H1 (cell line): ENCODE results near the gene CYB5B. TPM values are rescaled to one million over a fixed set of nuclear protein-coding genes. Genes with fewer than 3 reads are reported as not detected.

Experiments used
- EP300 ChIP-seq, 2 experiments: IDR thresholded peaks; 1 replicate in 1 of 2; 2 replicates in 1 of 2; pipeline ENCODE4 v1.6.1; 2011 to 2012; ENCODE audit warnings: low read depth in 2 of 2, low read length in 2 of 2, mild to moderate bottlenecking in 2 of 2, borderline replicate concordance in 1 of 2, inconsistent platforms in 1 of 2, moderate library complexity in 1 of 2
- polyA plus RNA-seq, 7 experiments: library from polyadenylated mRNA; depleted of rRNA in 3 of 7; stranded (reverse) in 5 of 7; unstranded in 2 of 7; fragments of >200 nt in 5 of 7; fragments of 200-250 nt in 2 of 7; gene quantifications; 1 replicate in 5 of 7; 2 replicates in 1 of 7; 4 replicates in 1 of 7; pipeline versions ENCODE4 v1.2.1 to v1.2.3, GENCODE V29; 2011 to 2013; ENCODE audit warnings: missing spikeins in 2 of 7, mixed read lengths in 2 of 7
- total RNA-seq: library from RNA; stranded (reverse); fragmentation: NEBNext Ultra II Directional; extraction: Animal tissue kit (Norgen Biotek cat#: 25700); gene quantifications from 2 replicates; pipeline ENCODE4 v1.2.1, GENCODE V29; 2021

The CYB5B gene
- total and polyA plus RNA-seq, 2 of the 8 experiments (the other 6 are each of a cell fraction or from before 2014, with no cell fraction given): 108 to 127 TPM

GRCh38 chr16:69494991-69495392 lies 70.6 kb downstream of the CYB5B start (continued):
- no peak for TF ChIP-seq EP300 (IDR thresholded peaks at IDR 0.05; ENCODE audit: borderline replicate concordance in 1 of 2, low read depth in 2 of 2, low read length in 2 of 2)
